ENCODE results near the gene HSPA1A.
A peak's percentile ranks its signal among the peaks of the same experiment; 100 is the strongest.

GRCh38 chr6:31829633-31830283 is 14.4 kb downstream of the HSPA1A start:
- TF ChIP-seq CTCF (conservative IDR thresholded peaks at IDR 0.05; ENCODE audit: low read length) (peak; percentile 90), EZH2phosphoT487 (IDR thresholded peaks at IDR 0.05; ENCODE audit: borderline replicate concordance, low read depth, low read length) (no peak)

All from OCI-LY7 (cell line).